Neutrophil (primary cell): ENCODE data around the gene KDSR.
"Not testable (repeated sequence)": the region's sequence is repeated elsewhere in the genome, so short reads cannot be mapped to it uniquely, and the experiment has no call there.

Source experiments
- H3K27ac ChIP-seq: fragments of 200-600 bp; sonication (generic); 2 replicates; pipeline ENCODE4 v1.5.1; 2016; ENCODE audit warnings: mild to moderate bottlenecking, moderate library complexity
- H3K27me3 ChIP-seq: fragments of 200-600 bp; sonication (generic); 2 replicates; pipeline ENCODE4 v1.6.0; 2016; ENCODE audit warnings: mild to moderate bottlenecking
- H3K36me3 ChIP-seq: fragments of 200-600 bp; sonication (generic); 2 replicates; pipeline ENCODE4 v1.5.1; 2017
- H3K4me1 ChIP-seq, 2 experiments: fragments of 200-600 bp in 1 of 2; sonication (generic) in 1 of 2; 1 replicate in 1 of 2; 2 replicates in 1 of 2; pipeline versions ENCODE4 v1.5.1 to v1.6.1; 2013 to 2016; ENCODE audit warnings: low read depth in 1 of 2, low read length in 1 of 2, mild to moderate bottlenecking in 1 of 2, moderate library complexity in 1 of 2; ENCODE audit not compliant: control insufficient read depth in 1 of 2, insufficient read depth in 1 of 2
- H3K4me3 ChIP-seq, 2 experiments: fragments of 200-600 bp in 1 of 2; sonication (generic) in 1 of 2; 1 replicate in 1 of 2; 2 replicates in 1 of 2; pipeline ENCODE4 v1.5.1; 2013 to 2016; ENCODE audit warnings: low read depth in 1 of 2, low read length in 1 of 2, mild to moderate bottlenecking in 1 of 2, moderate library complexity in 1 of 2
- H3K9me3 ChIP-seq: fragments of 200-600 bp; sonication (generic); 2 replicates; pipeline ENCODE4 v1.5.1; 2016
- CTCF ChIP-seq: fragments of 200-600 bp; sonication (generic); IDR thresholded peaks from 2 replicates; pipeline ENCODE4 v1.5.1; 2016; ENCODE audit warnings: antibody characterized with exemption

Gene KDSR

GRCh38 chr18:63366213-63367052, 573 bp downstream of the KDSR start:
- no peak for TF ChIP-seq CTCF
- Histone ChIP-seq H3K4me1 (peaks cover 16 to 18% of the 10 kb centered on the region in 2 experiments), H3K36me3 (no peaks in the 10 kb centered on the region), H3K9me3 (no peaks in the 10 kb centered on the region), H3K27ac (peak overlapping the region; percentile 52), H3K27me3 (peaks cover 31% of the 10 kb centered on the region), H3K4me3 (peak overlapping the region; percentile 87 to 88)

- Histone ChIP-seq H3K9me3 (no peaks in the 10 kb centered on the region), H3K36me3 (no peaks in the 10 kb centered on the region), H3K27me3 (peaks cover 31% of the 10 kb centered on the region), H3K4me1 (peaks cover 16 to 18% of the 10 kb centered on the region in 2 experiments), H3K27ac (no peak overlapping the region), H3K4me3 (peak overlapping the region; percentile 87 to 88)
- no peak for TF ChIP-seq CTCF
These were observed 1.2 kb downstream of the KDSR start for GRCh38 chr18:63365876-63366212.

- Histone ChIP-seq H3K27me3 (peaks cover 31% of the 10 kb centered on the region), H3K9me3 (no peaks in the 10 kb centered on the region), H3K4me3 (no peak overlapping the region), H3K4me1 (peaks cover 16 to 18% of the 10 kb centered on the region in 2 experiments), H3K36me3 (no peaks in the 10 kb centered on the region), H3K27ac (no peak overlapping the region)
- TF ChIP-seq CTCF: no peak
These were observed 3.1 kb downstream of the KDSR start for GRCh38 chr18:63363951-63364350.

GRCh38 chr18:63363420-63363819, 3.6 kb downstream of the KDSR start:
- not testable (repeated sequence) for H3K9me3 ChIP-seq, H3K4me3 ChIP-seq

GRCh38 chr18:63356272-63356896, 10.6 kb downstream of the KDSR start:
- H3K27me3 ChIP-seq: no peaks in the 10 kb centered on the region
- no peaks in the 10 kb centered on the region for H3K9me3 ChIP-seq
- TF ChIP-seq CTCF: no peak
- no peaks in the 10 kb centered on the region for H3K4me1 ChIP-seq
- H3K36me3 ChIP-seq: no peaks in the 10 kb centered on the region
- H3K27ac ChIP-seq: no peak overlapping the region
- no peak overlapping the region for H3K4me3 ChIP-seq

More at GRCh38 chr18:63363420-63363819, 3.6 kb downstream of the KDSR start:
- not testable (repeated sequence) for H3K27ac ChIP-seq, H3K36me3 ChIP-seq
- Histone ChIP-seq H3K4me1 (peaks cover 16 to 18% of the 10 kb centered on the region in 2 experiments), H3K27me3 (peaks cover 30% of the 10 kb centered on the region)

- H3K4me1 ChIP-seq: no peaks in the 10 kb centered on the region
- H3K27ac ChIP-seq: no peak overlapping the region
- H3K4me3 ChIP-seq: no peak overlapping the region
- TF ChIP-seq CTCF: no peak
- no peaks in the 10 kb centered on the region for H3K9me3 ChIP-seq
- H3K36me3 ChIP-seq: peaks cover 7% of the 10 kb centered on the region
- no peaks in the 10 kb centered on the region for H3K27me3 ChIP-seq
These were observed 16.8 kb downstream of the KDSR start for GRCh38 chr18:63350230-63350629.
